ENCODE data around the gene GSTA4.

DNA sequence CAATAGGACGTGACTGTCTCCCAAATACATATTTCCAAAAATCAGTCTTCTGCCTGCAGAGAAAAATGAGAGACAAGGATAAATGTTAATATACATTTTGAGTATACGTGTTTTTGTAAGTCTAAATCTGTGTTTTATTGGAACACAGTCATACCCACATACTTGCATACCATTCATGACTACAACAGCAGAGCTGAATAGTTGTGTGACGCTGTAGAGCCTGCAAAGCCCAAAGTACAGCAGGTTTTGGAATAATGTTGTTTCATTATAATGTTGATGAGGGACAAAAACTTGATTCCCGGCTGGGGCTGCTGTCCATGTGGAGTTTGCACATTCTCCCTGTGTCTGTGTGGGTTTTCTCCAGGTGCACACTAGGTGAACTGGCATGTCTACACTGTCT lies 46.3 kb upstream of the GSTA4 start:
- TF ChIP-seq CTCF (IDR thresholded peaks at IDR 0.05) (no peak), POLR2A (IDR thresholded peaks at IDR 0.05) (no peak)

All from upper lobe of left lung (tissue), 4 donors.